Measurements from ENCODE around the gene REXO1. TPM values are rescaled to one million over a fixed set of nuclear protein-coding genes. Genes with fewer than 3 reads are reported as not detected.
A peak's percentile ranks its signal among the peaks of the same experiment; 100 is the strongest.

REXO1 gene
- total RNA-seq, 2 donors from 2014 or later, result 98.7 to 107 TPM

- Mint-ChIP-seq H3K36me3 (ENCODE audit: low read depth) (no peaks in the 10 kb centered on the region), H3K27ac (no peak overlapping the region), H3K4me1 (peaks cover 29% of the 10 kb centered on the region), H3K4me3 (peak overlapping the region; percentile 69), H3K27me3 (no peaks in the 10 kb centered on the region)
- ATAC-seq (no peak), DNase-seq (no peak)
- no peaks in the 10 kb centered on the region for H3K9me3 ChIP-seq (ENCODE audit: control insufficient read depth, low read length, poor library complexity, severe bottlenecking)
Observed at GRCh38 chr19:1844513-1845124, 3.7 kb downstream of the REXO1 start.

- no peaks in the 10 kb centered on the region for H3K9me3 ChIP-seq (ENCODE audit: control insufficient read depth, low read length, poor library complexity, severe bottlenecking)
- Mint-ChIP-seq H3K36me3 (ENCODE audit: low read depth) (no peaks in the 10 kb centered on the region), H3K27me3 (no peaks in the 10 kb centered on the region), H3K27ac (no peak overlapping the region), H3K4me3 (peak overlapping the region; percentile 19), H3K4me1 (peaks cover 31% of the 10 kb centered on the region)
- DNase-seq, result no peak
- ATAC-seq, result no peak
Observed at GRCh38 chr19:1843646-1844394, 4.5 kb downstream of the REXO1 start.

GRCh38 chr19:1843116-1843515 lies 5.2 kb downstream of the REXO1 start:
- ATAC-seq, result no peak
- Mint-ChIP-seq H3K4me3 (no peak overlapping the region), H3K27ac (no peak overlapping the region), H3K36me3 (ENCODE audit: low read depth) (no peaks in the 10 kb centered on the region), H3K27me3 (no peaks in the 10 kb centered on the region), H3K4me1 (peaks cover 33% of the 10 kb centered on the region)
- DNase-seq, result no peak
- H3K9me3 ChIP-seq (ENCODE audit: control insufficient read depth, low read length, poor library complexity, severe bottlenecking), result no peaks in the 10 kb centered on the region

- peaks cover 30% of the 10 kb centered on the region for H3K4me1 Mint-ChIP-seq
- ATAC-seq, result no peak
Observed at GRCh38 chr19:1841209-1841924, 6.9 kb downstream of the REXO1 start.

GRCh38 chr19:1840541-1841115 lies 7.7 kb downstream of the REXO1 start:
- no peak for DNase-seq
- H3K9me3 ChIP-seq (ENCODE audit: control insufficient read depth, low read length, poor library complexity, severe bottlenecking), result no peaks in the 10 kb centered on the region
- ATAC-seq, result no peak
- no peak overlapping the region for H3K27ac Mint-ChIP-seq
- no peaks in the 10 kb centered on the region for H3K27me3 Mint-ChIP-seq
- H3K4me1 Mint-ChIP-seq, result peaks cover 28% of the 10 kb centered on the region
- H3K36me3 Mint-ChIP-seq (ENCODE audit: low read depth), result no peaks in the 10 kb centered on the region
- H3K4me3 Mint-ChIP-seq, result no peak overlapping the region

More at GRCh38 chr19:1841209-1841924, 6.9 kb downstream of the REXO1 start:
- no peak for DNase-seq
- no peak overlapping the region for H3K4me3 Mint-ChIP-seq
- H3K9me3 ChIP-seq (ENCODE audit: control insufficient read depth, low read length, poor library complexity, severe bottlenecking), result no peaks in the 10 kb centered on the region
- H3K36me3 Mint-ChIP-seq (ENCODE audit: low read depth), result no peaks in the 10 kb centered on the region
- H3K27ac Mint-ChIP-seq, result no peak overlapping the region
- H3K27me3 Mint-ChIP-seq, result no peaks in the 10 kb centered on the region

- H3K36me3 Mint-ChIP-seq (ENCODE audit: low read depth), result no peaks in the 10 kb centered on the region
- ATAC-seq (no peak), DNase-seq (no peak)
- no peaks in the 10 kb centered on the region for H3K27me3 Mint-ChIP-seq
- no peak overlapping the region for H3K4me3 Mint-ChIP-seq
- H3K27ac Mint-ChIP-seq, result peak overlapping the region; percentile 29
- peaks cover 28% of the 10 kb centered on the region for H3K4me1 Mint-ChIP-seq
- no peaks in the 10 kb centered on the region for H3K9me3 ChIP-seq (ENCODE audit: control insufficient read depth, low read length, poor library complexity, severe bottlenecking)
Observed at GRCh38 chr19:1839658-1840540, 8.4 kb downstream of the REXO1 start.

- no peak overlapping the region for H3K4me3 Mint-ChIP-seq
Observed at GRCh38 chr19:1837625-1838105, 10.6 kb downstream of the REXO1 start.

GRCh38 chr19:1837222-1837565 lies 11.1 kb downstream of the REXO1 start:
- Mint-ChIP-seq H3K27me3 (no peaks in the 10 kb centered on the region), H3K36me3 (ENCODE audit: low read depth) (no peaks in the 10 kb centered on the region), H3K4me3 (no peak overlapping the region), H3K4me1 (peaks cover 25% of the 10 kb centered on the region), H3K27ac (no peak overlapping the region)
- no peaks in the 10 kb centered on the region for H3K9me3 ChIP-seq (ENCODE audit: control insufficient read depth, low read length, poor library complexity, severe bottlenecking)
- ATAC-seq (peak; percentile 2), DNase-seq (no peak)

More at GRCh38 chr19:1837625-1838105, 10.6 kb downstream of the REXO1 start:
- Mint-ChIP-seq H3K27ac (no peak overlapping the region), H3K4me1 (peaks cover 28% of the 10 kb centered on the region), H3K36me3 (ENCODE audit: low read depth) (no peaks in the 10 kb centered on the region), H3K27me3 (no peaks in the 10 kb centered on the region)
- H3K9me3 ChIP-seq (ENCODE audit: control insufficient read depth, low read length, poor library complexity, severe bottlenecking), result no peaks in the 10 kb centered on the region
- ATAC-seq (peak; percentile 74), DNase-seq (peak; percentile 48 to 69 (median 48))

- no peak for DNase-seq
- ATAC-seq, result no peak
- H3K4me1 Mint-ChIP-seq, result peaks cover 22% of the 10 kb centered on the region
- H3K4me3 Mint-ChIP-seq, result no peak overlapping the region
- no peaks in the 10 kb centered on the region for H3K9me3 ChIP-seq (ENCODE audit: control insufficient read depth, low read length, poor library complexity, severe bottlenecking)
- no peaks in the 10 kb centered on the region for H3K27me3 Mint-ChIP-seq
- H3K36me3 Mint-ChIP-seq (ENCODE audit: low read depth), result no peaks in the 10 kb centered on the region
- H3K27ac Mint-ChIP-seq, result no peak overlapping the region
Observed at GRCh38 chr19:1836458-1837221, 11.6 kb downstream of the REXO1 start.

- no peaks in the 10 kb centered on the region for H3K9me3 ChIP-seq (ENCODE audit: control insufficient read depth, low read length, poor library complexity, severe bottlenecking)
- Mint-ChIP-seq H3K4me1 (peaks cover 12% of the 10 kb centered on the region), H3K27ac (no peak overlapping the region), H3K36me3 (ENCODE audit: low read depth) (no peaks in the 10 kb centered on the region), H3K4me3 (no peak overlapping the region), H3K27me3 (no peaks in the 10 kb centered on the region)
- ATAC-seq, result no peak
- DNase-seq, result no peak
Observed at GRCh38 chr19:1833540-1833939, 14.7 kb downstream of the REXO1 start.

GRCh38 chr19:1832046-1832663 lies 16.1 kb downstream of the REXO1 start:
- Mint-ChIP-seq H3K27ac (no peak overlapping the region), H3K36me3 (ENCODE audit: low read depth) (no peaks in the 10 kb centered on the region), H3K4me3 (no peak overlapping the region), H3K4me1 (peaks cover 8% of the 10 kb centered on the region), H3K27me3 (no peaks in the 10 kb centered on the region)
- no peak for DNase-seq
- ATAC-seq, result no peak
- no peaks in the 10 kb centered on the region for H3K9me3 ChIP-seq (ENCODE audit: control insufficient read depth, low read length, poor library complexity, severe bottlenecking)

GRCh38 chr19:1830978-1831377 lies 17.3 kb downstream of the REXO1 start:
- no peak overlapping the region for H3K27ac Mint-ChIP-seq
- H3K4me3 Mint-ChIP-seq, result no peak overlapping the region
- H3K36me3 Mint-ChIP-seq (ENCODE audit: low read depth), result no peaks in the 10 kb centered on the region
- H3K4me1 Mint-ChIP-seq, result peaks cover 8% of the 10 kb centered on the region
- DNase-seq, result no peak
- H3K9me3 ChIP-seq (ENCODE audit: control insufficient read depth, low read length, poor library complexity, severe bottlenecking), result no peaks in the 10 kb centered on the region
- no peak for ATAC-seq
- H3K27me3 Mint-ChIP-seq, result no peaks in the 10 kb centered on the region
